ENCODE results near the gene PDK2. TPM values are rescaled to one million over a fixed set of nuclear protein-coding genes. Genes with fewer than 3 reads are reported as not detected.

The PDK2 gene
- total and polyA plus RNA-seq, 7 donors, result 50.3 to 213 (median 99.4) TPM

- Histone ChIP-seq H3K4me1 (peaks cover 18% of the 10 kb centered on the region), H3K27ac (no peak overlapping the region), H3K4me3 (no peak overlapping the region), H3K27me3 (ENCODE audit: insufficient read depth in 3 of 3, low read length in 2 of 3) (no peaks in the 10 kb centered on the region), H3K9me3 (no peaks in the 10 kb centered on the region), H3K36me3 (ENCODE audit: insufficient read depth in 1 of 2, low read depth in 1 of 2) (peaks cover 2 to 84% of the 10 kb centered on the region in 2 donors)
- ATAC-seq (no peak), DNase-seq (no peak)
- no peak for TF ChIP-seq CTCF (IDR thresholded peaks at IDR 0.05)
- 73 to 77% (median 75%) methylated on average over 36 to 39 of the region's 39 CpGs for WGBS, 3 donors
- intact Hi-C loops (cut with DNase I), result no loop called here
These were observed 18.4 kb upstream of the PDK2 start for GRCh38 chr17:50076591-50077235.

GRCh38 chr17:50078430-50078829 lies 16.7 kb upstream of the PDK2 start:
- no peak for ATAC-seq
- no peaks in the 10 kb centered on the region for H3K27me3 ChIP-seq (ENCODE audit: insufficient read depth in 3 of 3, low read length in 2 of 3)
- H3K4me3 ChIP-seq, result no peak overlapping the region
- DNase-seq, result no peak
- no peaks in the 10 kb centered on the region for H3K9me3 ChIP-seq
- H3K36me3 ChIP-seq (ENCODE audit: insufficient read depth in 1 of 2, low read depth in 1 of 2), result peaks cover 2 to 82% of the 10 kb centered on the region in 2 donors
- 92 to 98% (median 96%) methylated on average over 4 of the region's 4 CpGs for WGBS, 3 donors
- TF ChIP-seq CTCF (IDR thresholded peaks at IDR 0.05), result no peak
- H3K4me1 ChIP-seq, result peaks cover 18% of the 10 kb centered on the region
- intact Hi-C loops (cut with DNase I), result no loop called here
- no peak overlapping the region for H3K27ac ChIP-seq

DNA sequence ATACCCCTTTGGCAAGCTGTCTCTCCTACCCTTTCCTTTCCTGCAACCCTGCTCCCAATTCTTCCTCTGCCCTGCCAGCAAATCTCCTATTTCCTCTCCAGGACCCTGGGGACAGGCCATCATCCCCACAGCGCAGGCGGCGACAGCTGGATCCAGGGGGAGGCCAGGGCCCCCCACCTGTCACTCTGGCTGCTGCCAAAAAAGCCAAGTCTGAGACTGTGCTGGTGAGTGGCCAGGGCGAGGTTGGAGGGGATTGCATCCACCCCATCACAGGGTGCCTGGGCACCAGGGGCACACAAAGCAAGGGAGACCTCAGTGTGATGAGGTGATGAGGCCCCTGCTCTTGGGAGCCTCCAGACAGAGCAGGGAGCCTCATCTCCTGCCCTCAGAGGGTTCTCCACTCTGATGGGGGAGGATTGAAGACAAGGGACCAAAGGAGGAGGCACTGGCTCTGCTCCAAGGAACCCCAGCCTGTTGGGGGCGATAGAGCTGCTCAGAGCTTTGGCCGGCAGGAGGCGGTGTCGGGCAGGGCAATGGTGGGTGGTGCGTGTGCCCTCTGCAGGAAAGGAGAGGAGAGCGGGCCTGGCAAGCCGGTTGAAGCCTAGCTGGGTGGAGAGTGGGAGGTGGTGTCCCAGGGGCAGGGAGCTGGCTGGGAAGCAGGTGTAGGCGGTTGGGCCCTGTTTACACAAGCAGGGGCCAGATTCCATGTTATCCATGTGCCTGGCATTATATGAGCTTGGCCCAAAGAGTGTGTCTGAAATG lies 15.6 kb upstream of the PDK2 start:
- no peak overlapping the region for H3K4me3 ChIP-seq
- peaks cover 2 to 88% of the 10 kb centered on the region in 2 donors for H3K36me3 ChIP-seq (ENCODE audit: insufficient read depth in 1 of 2, low read depth in 1 of 2)
- H3K4me1 ChIP-seq, result peaks cover 18% of the 10 kb centered on the region
- DNase-seq (peak in 1 of 2 donors; percentile 77), ATAC-seq (peak; percentile 53 to 72 (median 63))
- 49 to 62% (median 57%) methylated on average over 12 of the region's 12 CpGs for WGBS, 3 donors
- no peaks in the 10 kb centered on the region for H3K9me3 ChIP-seq
- peak; percentile 36 for TF ChIP-seq CTCF (IDR thresholded peaks at IDR 0.05)
- peak overlapping the region; percentile 23 for H3K27ac ChIP-seq
- H3K27me3 ChIP-seq (ENCODE audit: insufficient read depth in 3 of 3, low read length in 2 of 3), result no peaks in the 10 kb centered on the region
- intact Hi-C loops (cut with DNase I), result no loop called here

DNA sequence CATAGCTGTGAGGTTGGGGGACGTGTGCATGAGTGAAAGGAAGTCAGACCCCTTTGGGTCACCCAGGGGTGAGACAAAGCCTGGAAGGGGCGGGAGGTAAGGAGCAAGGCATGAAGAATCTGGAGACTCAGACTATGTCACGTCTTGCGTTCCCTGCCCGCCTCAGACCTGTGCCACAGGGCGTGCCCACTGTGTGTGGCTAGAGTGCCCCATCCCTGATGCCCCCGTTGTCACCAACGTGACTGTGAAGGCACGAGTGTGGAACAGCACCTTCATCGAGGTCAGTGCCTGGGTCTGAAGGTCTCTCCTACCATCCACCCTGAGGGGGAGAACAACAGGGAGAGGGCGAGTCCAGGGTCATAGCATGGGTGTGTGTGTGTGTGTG lies 15.1 kb upstream of the PDK2 start:
- peaks cover 18% of the 10 kb centered on the region for H3K4me1 ChIP-seq
- H3K36me3 ChIP-seq (ENCODE audit: insufficient read depth in 1 of 2, low read depth in 1 of 2), result peaks cover 2 to 83% of the 10 kb centered on the region in 2 donors
- no peaks in the 10 kb centered on the region for H3K9me3 ChIP-seq
- DNase-seq, result no peak
- peak overlapping the region; percentile 23 for H3K27ac ChIP-seq
- peak in 2 of 4 donors; percentile 5 to 26 for ATAC-seq
- 77 to 88% (median 85%) methylated on average over 11 of the region's 11 CpGs for WGBS, 3 donors
- TF ChIP-seq CTCF (IDR thresholded peaks at IDR 0.05), result no peak
- intact Hi-C loops (cut with DNase I), result no loop called here
- no peak overlapping the region for H3K4me3 ChIP-seq
- no peaks in the 10 kb centered on the region for H3K27me3 ChIP-seq (ENCODE audit: insufficient read depth in 3 of 3, low read length in 2 of 3)
